Spleen (tissue), 7 donors: ENCODE measurements around the gene NUAK2.

Experiments used
- POLR2A ChIP-seq, 3 donors: fragments of 450-650 bp; IDR thresholded peaks; one replicate each; pipeline ENCODE4 v1.5.1; 2017; ENCODE audit warnings: antibody characterized with exemption in 3 of 3, mild to moderate bottlenecking in 1 of 3
- POLR2AphosphoS5 ChIP-seq, 3 donors: sonication (generic); formaldehyde crosslinking; IDR thresholded peaks; one replicate each; pipeline ENCODE4 v1.5.1; 2017; ENCODE audit warnings: antibody characterized with exemption in 3 of 3
- TF ChIP-seq, protein P1 (sequence below), 11 experiments: fragments of 200-600 bp in 7 of 11; fragments of 450-650 bp in 4 of 11; sonication (generic) in 4 of 11; IDR thresholded peaks in 8 of 11; conservative IDR thresholded peaks in 3 of 11; 1 replicate in 7 of 11; 2 replicates in 4 of 11; pipeline versions ENCODE4 v1.4.0 to v1.8.0; 2016 to 2021; ENCODE audit warnings: antibody characterized with exemption in 11 of 11, inconsistent platforms in 4 of 11, mild to moderate bottlenecking in 1 of 11
- donor health status: DM: no; HTN: no; CAD: no; lungs with moderate emphysema.
- donor health status: DM: no; HTN: no; CAD: no.
- donor health status: DM: no; HTN: no; CAD: no.

DNA sequence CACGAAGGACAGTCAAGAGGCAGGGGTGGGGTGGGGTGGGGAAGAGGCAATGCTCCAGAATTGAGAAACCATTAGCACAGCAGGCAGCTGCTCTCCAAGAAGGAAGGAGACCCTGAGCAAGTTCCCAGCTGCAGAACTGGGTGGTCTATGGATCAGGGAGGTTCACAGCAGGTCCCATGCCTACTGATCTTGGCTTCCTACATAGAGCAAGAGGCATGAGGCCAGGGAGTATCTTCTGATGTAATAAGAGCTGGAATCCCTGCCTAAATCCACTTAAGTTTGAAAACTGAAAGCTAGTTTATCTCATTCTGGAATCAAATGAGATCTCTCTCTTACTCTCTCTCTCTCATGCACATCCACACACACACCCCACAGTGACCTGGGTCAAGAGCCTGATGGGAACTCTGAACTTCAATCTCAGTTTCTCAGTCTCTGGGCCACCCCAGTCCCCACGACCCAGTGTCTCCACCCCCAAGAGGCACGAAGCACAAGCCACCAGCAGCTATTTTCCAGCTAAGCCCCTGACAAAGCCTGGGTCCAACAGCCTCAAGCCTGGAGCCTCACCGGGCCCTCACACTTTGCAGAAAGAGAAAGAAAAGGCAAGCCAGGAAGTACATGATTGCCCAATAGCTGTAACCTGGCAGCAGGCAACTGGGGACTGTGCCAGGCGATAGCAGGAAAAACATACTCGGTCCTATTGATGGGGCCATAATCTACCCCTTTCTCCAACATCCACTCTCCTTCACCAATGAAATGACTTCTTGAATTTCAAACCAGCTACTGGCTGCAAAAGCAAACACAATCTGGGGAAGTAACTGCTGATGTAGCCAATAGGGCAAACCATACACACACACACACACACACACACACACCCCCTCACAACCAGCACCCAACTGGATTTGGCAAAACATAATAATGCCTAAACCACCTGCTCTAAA is 2.2 kb downstream of the NUAK2 start:
- TF ChIP-seq, protein P1, sequence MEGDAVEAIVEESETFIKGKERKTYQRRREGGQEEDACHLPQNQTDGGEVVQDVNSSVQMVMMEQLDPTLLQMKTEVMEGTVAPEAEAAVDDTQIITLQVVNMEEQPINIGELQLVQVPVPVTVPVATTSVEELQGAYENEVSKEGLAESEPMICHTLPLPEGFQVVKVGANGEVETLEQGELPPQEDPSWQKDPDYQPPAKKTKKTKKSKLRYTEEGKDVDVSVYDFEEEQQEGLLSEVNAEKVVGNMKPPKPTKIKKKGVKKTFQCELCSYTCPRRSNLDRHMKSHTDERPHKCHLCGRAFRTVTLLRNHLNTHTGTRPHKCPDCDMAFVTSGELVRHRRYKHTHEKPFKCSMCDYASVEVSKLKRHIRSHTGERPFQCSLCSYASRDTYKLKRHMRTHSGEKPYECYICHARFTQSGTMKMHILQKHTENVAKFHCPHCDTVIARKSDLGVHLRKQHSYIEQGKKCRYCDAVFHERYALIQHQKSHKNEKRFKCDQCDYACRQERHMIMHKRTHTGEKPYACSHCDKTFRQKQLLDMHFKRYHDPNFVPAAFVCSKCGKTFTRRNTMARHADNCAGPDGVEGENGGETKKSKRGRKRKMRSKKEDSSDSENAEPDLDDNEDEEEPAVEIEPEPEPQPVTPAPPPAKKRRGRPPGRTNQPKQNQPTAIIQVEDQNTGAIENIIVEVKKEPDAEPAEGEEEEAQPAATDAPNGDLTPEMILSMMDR (IDR thresholded peaks at IDR 0.05 in 8 of 11, conservative IDR thresholded peaks at IDR 0.05 in 3 of 11), result no peak
- TF ChIP-seq POLR2A (IDR thresholded peaks at IDR 0.05), result no peak
- TF ChIP-seq POLR2AphosphoS5 (IDR thresholded peaks at IDR 0.05), result peak; percentile 35 to 71 (median 40)
